Fibroblast of gingiva (primary cell): ENCODE data around the gene KCND3.

Source experiments
- DNase-seq: peaks from one replicate; pipeline ENCODE4 v3.0.0-alpha.2; 2011; ENCODE audit warnings: low read depth

Gene KCND3

GRCh38 chr1:111848852-111849545, 140.5 kb downstream of the KCND3 start:
- DNase-seq, result no peak

- no peak for DNase-seq
Observed at GRCh38 chr1:111847466-111847865, 142.0 kb downstream of the KCND3 start.

GRCh38 chr1:111846842-111847241, 142.6 kb downstream of the KCND3 start:
- DNase-seq, result no peak

- DNase-seq, result no peak
Observed at GRCh38 chr1:111843177-111843576, 146.3 kb downstream of the KCND3 start.

- no peak for DNase-seq
Observed at GRCh38 chr1:111842411-111842810, 147.1 kb downstream of the KCND3 start.

GRCh38 chr1:111841746-111842145, 147.7 kb downstream of the KCND3 start:
- no peak for DNase-seq

- DNase-seq, result no peak
Observed at GRCh38 chr1:111841189-111841588, 148.3 kb downstream of the KCND3 start.

- no peak for DNase-seq
Observed at GRCh38 chr1:111837393-111837792, 152.1 kb downstream of the KCND3 start.

GRCh38 chr1:111836111-111836510, 153.4 kb downstream of the KCND3 start:
- no peak for DNase-seq

- DNase-seq, result no peak
Observed at GRCh38 chr1:111835514-111835913, 154.0 kb downstream of the KCND3 start.

GRCh38 chr1:111834956-111835355, 154.5 kb downstream of the KCND3 start:
- no peak for DNase-seq

GRCh38 chr1:111833334-111833733, 156.1 kb downstream of the KCND3 start:
- DNase-seq, result no peak

GRCh38 chr1:111832521-111833155, 156.8 kb downstream of the KCND3 start:
- DNase-seq, result no peak

- DNase-seq, result no peak
Observed at GRCh38 chr1:111831153-111831552, 158.3 kb downstream of the KCND3 start.

- no peak for DNase-seq
Observed at GRCh38 chr1:111827946-111828345, 161.5 kb downstream of the KCND3 start.

GRCh38 chr1:111826278-111826677, 163.2 kb downstream of the KCND3 start:
- DNase-seq, result no peak

- no peak for DNase-seq
Observed at GRCh38 chr1:111825217-111825616, 164.3 kb downstream of the KCND3 start.

GRCh38 chr1:111822138-111822537, 167.3 kb downstream of the KCND3 start:
- DNase-seq, result no peak

- no peak for DNase-seq
Observed at GRCh38 chr1:111821121-111821745, 168.2 kb downstream of the KCND3 start.

GRCh38 chr1:111819566-111820263, 169.8 kb downstream of the KCND3 start:
- DNase-seq, result no peak

GRCh38 chr1:111818546-111818945, 170.9 kb downstream of the KCND3 start:
- DNase-seq, result no peak

GRCh38 chr1:111818081-111818480, 171.4 kb downstream of the KCND3 start:
- DNase-seq, result no peak

- DNase-seq, result no peak
Observed at GRCh38 chr1:111814642-111815041, 174.8 kb downstream of the KCND3 start.
